Astrocyte (in vitro differentiated cells and primary cell): ENCODE results near the gene IDH2. TPM values are rescaled to one million over a fixed set of nuclear protein-coding genes. Genes with fewer than 3 reads are reported as not detected.

ENCODE experiments used
- DNase-seq: peaks from one replicate; pipeline ENCODE4 v3.0.0-alpha.2; 2010; ENCODE audit warnings: low read depth
- FAIRE-seq: peaks from 2 replicates; lab custom pipeline; 2011; peaks lifted over from hg19 to GRCh38; lab: Jason Lieb, UNC
- H2AFZ ChIP-seq: 2 replicates; pipeline ENCODE4 v1.6.0; 2012; ENCODE audit warnings: low read depth, low read length, inconsistent platforms
- H3K27ac ChIP-seq: 2 replicates; pipeline ENCODE4 v1.5.1; 2011; ENCODE audit warnings: low read depth, low read length, inconsistent platforms
- H3K27me3 ChIP-seq: 2 replicates; pipeline ENCODE4 v1.6.0; 2011; ENCODE audit warnings: low read length, inconsistent platforms; ENCODE audit not compliant: insufficient read depth
- H3K36me3 ChIP-seq: 2 replicates; pipeline ENCODE4 v1.5.1; 2011; ENCODE audit warnings: low read length, inconsistent platforms; ENCODE audit not compliant: insufficient read depth
- H3K4me1 ChIP-seq: 2 replicates; pipeline ENCODE4 v1.5.1; 2011; ENCODE audit warnings: low read length, inconsistent platforms; ENCODE audit not compliant: insufficient read depth
- H3K4me2 ChIP-seq: 2 replicates; pipeline ENCODE4 v1.6.0; 2012; ENCODE audit warnings: low read length, inconsistent platforms
- H3K4me3 ChIP-seq: 2 replicates; pipeline ENCODE4 v1.5.1; 2011; ENCODE audit warnings: low read depth, mild to moderate bottlenecking, low read length, inconsistent platforms; ENCODE audit not compliant: insufficient read depth
- H3K79me2 ChIP-seq: 2 replicates; pipeline ENCODE4 v1.6.0; 2012; ENCODE audit warnings: mild to moderate bottlenecking, low read length, inconsistent platforms; ENCODE audit not compliant: insufficient read depth
- H3K9ac ChIP-seq: 2 replicates; pipeline ENCODE4 v1.6.0; 2012; ENCODE audit warnings: mild to moderate bottlenecking, low read length, inconsistent platforms
- H3K9me3 ChIP-seq: 2 replicates; pipeline ENCODE4 v1.5.1; 2012; ENCODE audit warnings: low read depth, mild to moderate bottlenecking, low read length, inconsistent platforms; ENCODE audit not compliant: insufficient read depth
- H4K20me1 ChIP-seq: 2 replicates; pipeline ENCODE4 v1.6.0; 2012; ENCODE audit warnings: low read length, inconsistent platforms; ENCODE audit not compliant: insufficient read depth
- H3K27ac Mint-ChIP-seq: one replicate; pipeline ENCODE4 v1.8.0; 2021; ENCODE audit warnings: mild to moderate bottlenecking, mixed read lengths; ENCODE audit not compliant: unreplicated experiment
- H3K27me3 Mint-ChIP-seq: one replicate; pipeline ENCODE4 v1.8.0; 2021; ENCODE audit warnings: low read depth, mixed read lengths; ENCODE audit not compliant: unreplicated experiment
- H3K36me3 Mint-ChIP-seq: one replicate; pipeline ENCODE4 v1.8.0; 2021; ENCODE audit warnings: low read depth, mixed read lengths; ENCODE audit not compliant: unreplicated experiment
- H3K4me1 Mint-ChIP-seq: one replicate; pipeline ENCODE4 v1.8.0; 2021; ENCODE audit warnings: low read depth, mixed read lengths; ENCODE audit not compliant: unreplicated experiment
- H3K4me3 Mint-ChIP-seq: one replicate; pipeline ENCODE4 v1.8.0; 2021; ENCODE audit warnings: mild to moderate bottlenecking, moderate library complexity, mixed read lengths; ENCODE audit not compliant: unreplicated experiment
- H3K9me3 Mint-ChIP-seq: one replicate; pipeline ENCODE4 v1.8.0; 2021; ENCODE audit warnings: mild to moderate bottlenecking, mixed read lengths; ENCODE audit not compliant: unreplicated experiment
- CTCF ChIP-seq: IDR thresholded peaks from 2 replicates; pipeline ENCODE4 v1.5.1; 2011; ENCODE audit warnings: low read depth, mild to moderate bottlenecking, inconsistent platforms, low read length, moderate library complexity; ENCODE audit not compliant: insufficient read depth
- EZH2 ChIP-seq: IDR thresholded peaks from 2 replicates; pipeline ENCODE4 v1.6.1; 2012; ENCODE audit warnings: mild to moderate bottlenecking, low read length, inconsistent platforms; ENCODE audit not compliant: insufficient read depth
- total RNA-seq: library from RNA; stranded (reverse); gene quantifications from 2 replicates; pipeline ENCODE4 v1.2.1, GENCODE V29; 2021

Gene IDH2
- total RNA-seq, 1 donor from 2014 or later, result 76.6 TPM

GRCh38 chr15:90060797-90061196 is 41.5 kb downstream of the IDH2 start:
- peaks cover 12% of the 10 kb centered on the region for H3K4me1 Mint-ChIP-seq
- no peak overlapping the region for H3K4me3 Mint-ChIP-seq
- TF ChIP-seq CTCF (no peak), EZH2 (no peak)
- no peak overlapping the region for H3K9ac ChIP-seq
- FAIRE-seq (no peak), DNase-seq (no peak)
- no peak overlapping the region for H3K27ac Mint-ChIP-seq
- no peaks in the 10 kb centered on the region for H3K9me3 ChIP-seq
- H3K4me1 ChIP-seq, result peaks cover 4% of the 10 kb centered on the region
- no peaks in the 10 kb centered on the region for H3K27me3 ChIP-seq
- H3K36me3 ChIP-seq, result no peaks in the 10 kb centered on the region
- H3K27me3 Mint-ChIP-seq, result no peaks in the 10 kb centered on the region
- H3K27ac ChIP-seq, result no peak overlapping the region
- peaks cover 7% of the 10 kb centered on the region for H3K36me3 Mint-ChIP-seq
- H2AFZ ChIP-seq, result no peak overlapping the region
- peaks cover 2% of the 10 kb centered on the region for H3K79me2 ChIP-seq
- H3K9me3 Mint-ChIP-seq, result no peaks in the 10 kb centered on the region
- peaks cover 25% of the 10 kb centered on the region for H4K20me1 ChIP-seq
- H3K4me2 ChIP-seq, result no peak overlapping the region
- no peak overlapping the region for H3K4me3 ChIP-seq

DNA sequence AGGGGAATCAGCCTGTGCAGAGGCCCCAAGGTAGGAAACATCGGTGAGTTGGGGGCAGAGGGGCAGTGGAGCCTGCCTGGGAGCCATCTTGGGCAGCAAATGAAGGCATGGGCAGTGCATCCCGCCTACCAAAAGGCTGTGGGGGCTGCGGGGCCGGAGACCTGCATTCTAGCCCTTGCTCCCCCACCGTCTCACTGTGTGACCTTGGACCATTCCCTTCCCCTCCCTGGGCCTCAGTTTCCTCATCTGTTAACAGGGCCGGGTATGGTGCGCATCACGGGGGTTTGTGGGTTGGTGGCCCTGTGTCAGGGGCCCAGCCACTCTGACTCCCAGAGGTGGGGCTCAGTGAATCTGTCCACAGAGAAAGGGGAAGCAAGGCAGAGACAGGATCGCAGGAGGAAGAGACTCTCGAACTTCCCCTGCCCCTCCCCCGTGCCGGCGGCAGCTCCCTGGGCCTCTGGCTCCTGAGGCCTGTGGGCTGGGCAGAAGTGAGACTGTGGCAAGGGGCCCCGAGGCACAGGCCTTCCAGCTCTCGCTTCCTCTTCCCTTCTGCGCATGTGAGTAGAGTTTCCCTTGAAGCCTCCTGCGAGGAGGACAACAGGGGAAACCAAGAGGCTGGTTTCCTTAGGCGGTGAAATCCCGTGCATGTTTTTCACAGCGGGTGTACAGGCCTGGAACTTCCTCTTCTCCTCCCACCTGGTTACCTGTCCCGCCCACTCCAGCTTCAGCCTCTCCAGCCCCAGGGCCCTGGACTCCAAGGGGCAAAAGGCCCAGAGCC is 42.9 kb downstream of the IDH2 start:
- no peaks in the 10 kb centered on the region for H3K27me3 Mint-ChIP-seq
- DNase-seq (no peak), FAIRE-seq (no peak)
- Histone ChIP-seq H3K27me3 (no peaks in the 10 kb centered on the region), H3K4me1 (no peaks in the 10 kb centered on the region), H3K79me2 (peaks cover 6% of the 10 kb centered on the region), H2AFZ (no peak overlapping the region), H4K20me1 (peaks cover 32% of the 10 kb centered on the region), H3K4me3 (no peak overlapping the region), H3K4me2 (no peak overlapping the region), H3K9ac (no peak overlapping the region), H3K27ac (no peak overlapping the region), H3K36me3 (no peaks in the 10 kb centered on the region), H3K9me3 (no peaks in the 10 kb centered on the region)
- H3K4me1 Mint-ChIP-seq, result peaks cover 14% of the 10 kb centered on the region
- TF ChIP-seq CTCF (no peak), EZH2 (no peak)
- no peak overlapping the region for H3K27ac Mint-ChIP-seq
- peaks cover 7% of the 10 kb centered on the region for H3K36me3 Mint-ChIP-seq
- H3K4me3 Mint-ChIP-seq, result no peak overlapping the region
- no peaks in the 10 kb centered on the region for H3K9me3 Mint-ChIP-seq

DNA sequence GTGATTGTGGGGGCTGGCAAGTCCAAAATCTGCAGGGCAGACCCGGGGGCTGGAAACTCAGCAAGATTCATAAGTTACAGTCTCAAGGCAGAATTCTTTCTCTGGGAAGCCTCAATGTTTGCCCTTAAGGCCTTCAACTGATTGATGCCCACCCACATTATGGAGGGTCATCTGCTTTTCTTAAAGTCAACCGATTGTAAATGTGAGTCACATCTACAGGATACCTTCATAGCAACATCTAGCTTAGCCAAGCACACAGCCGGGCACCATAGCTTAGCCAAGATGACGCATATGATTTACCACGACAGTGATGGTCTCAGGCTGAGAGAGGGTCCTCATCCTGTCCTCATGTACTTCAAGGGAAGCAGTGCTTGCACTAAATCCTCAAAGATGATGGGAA is 43.5 kb downstream of the IDH2 start:
- H3K9ac ChIP-seq, result no peak overlapping the region
- H3K4me1 ChIP-seq, result no peaks in the 10 kb centered on the region
- H3K9me3 Mint-ChIP-seq, result no peaks in the 10 kb centered on the region
- H3K4me1 Mint-ChIP-seq, result peaks cover 12% of the 10 kb centered on the region
- H3K9me3 ChIP-seq, result no peaks in the 10 kb centered on the region
- peaks cover 38% of the 10 kb centered on the region for H4K20me1 ChIP-seq
- H3K4me2 ChIP-seq, result no peak overlapping the region
- H3K27ac Mint-ChIP-seq, result no peak overlapping the region
- no peak overlapping the region for H3K4me3 ChIP-seq
- H3K27me3 ChIP-seq, result no peaks in the 10 kb centered on the region
- no peak for FAIRE-seq
- no peak overlapping the region for H3K4me3 Mint-ChIP-seq
- H3K27me3 Mint-ChIP-seq, result no peaks in the 10 kb centered on the region
- no peak for TF ChIP-seq EZH2
- TF ChIP-seq CTCF, result no peak
- H3K79me2 ChIP-seq, result peaks cover 6% of the 10 kb centered on the region
- H3K36me3 Mint-ChIP-seq, result peaks cover 7% of the 10 kb centered on the region
- no peaks in the 10 kb centered on the region for H3K36me3 ChIP-seq
- no peak overlapping the region for H2AFZ ChIP-seq
- H3K27ac ChIP-seq, result no peak overlapping the region
- DNase-seq, result no peak
